DMS153 (cell line): Measurements from ENCODE around the gene CKS1B.
"Not testable (repeated sequence)": the region's sequence is repeated elsewhere in the genome, so short reads cannot be mapped to it uniquely, and the experiment has no call there.

Experiments used
- DNase-seq: peaks from one replicate; lab custom pipeline; 2025; lab: John Stamatoyannopoulos, UW

Gene CKS1B

GRCh38 chr1:154964359-154964758 is 10.1 kb upstream of the CKS1B start:
- no peak for DNase-seq

- no peak for DNase-seq
Measured at GRCh38 chr1:154966111-154966510, 8.4 kb upstream of the CKS1B start.

DNA sequence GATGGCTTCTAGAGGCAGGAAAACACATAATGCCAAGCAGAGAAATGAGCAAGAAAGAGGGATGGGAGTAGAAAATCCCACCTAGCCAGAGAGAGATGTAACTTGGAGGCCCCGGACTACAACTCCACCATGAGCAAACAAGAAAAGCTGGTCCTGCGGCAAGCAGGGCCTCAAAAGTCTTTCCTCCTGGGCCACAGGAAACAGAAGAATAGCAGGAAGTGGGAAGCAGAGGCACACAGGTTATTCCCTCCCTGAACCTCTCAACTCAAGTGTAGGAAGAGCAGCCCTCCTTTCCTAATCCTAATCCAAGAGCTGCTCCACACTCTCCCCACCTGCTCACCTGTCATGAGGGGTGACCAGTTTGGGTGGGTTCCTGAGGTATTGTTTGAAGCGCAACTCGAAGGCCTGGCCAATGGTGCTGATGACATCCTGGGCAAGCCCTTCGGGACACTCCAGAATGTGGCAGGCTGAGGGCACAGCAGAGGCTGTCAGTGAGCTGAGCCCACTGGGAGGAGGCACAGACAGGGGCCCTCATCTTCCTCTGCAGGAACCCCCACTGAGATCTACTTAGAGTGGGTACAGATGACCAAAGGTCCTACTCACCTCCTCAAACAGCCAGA is 7.0 kb upstream of the CKS1B start:
- no peak for DNase-seq

DNA sequence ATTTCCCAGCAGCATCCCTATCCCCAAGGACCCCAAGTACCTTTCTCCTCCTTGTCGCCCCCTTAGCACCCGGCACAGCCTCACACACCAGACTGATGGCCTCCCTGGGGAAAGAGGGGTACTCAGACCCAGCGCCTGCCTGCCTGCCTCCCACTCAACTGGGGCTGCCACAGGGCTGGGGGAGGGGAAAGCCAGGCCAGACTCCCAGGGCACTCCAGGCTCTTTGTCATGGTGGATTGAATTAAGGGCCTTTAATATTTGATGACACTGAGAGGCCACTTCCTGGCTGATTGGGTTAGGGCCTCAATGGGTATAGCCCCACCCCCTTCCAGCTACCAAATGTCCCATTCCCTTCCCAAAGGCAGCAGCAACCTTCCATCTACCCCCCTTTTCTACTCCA is 5.8 kb upstream of the CKS1B start:
- no peak for DNase-seq

- DNase-seq = no peak
Measured at GRCh38 chr1:154969246-154969645, 5.2 kb upstream of the CKS1B start.

DNA sequence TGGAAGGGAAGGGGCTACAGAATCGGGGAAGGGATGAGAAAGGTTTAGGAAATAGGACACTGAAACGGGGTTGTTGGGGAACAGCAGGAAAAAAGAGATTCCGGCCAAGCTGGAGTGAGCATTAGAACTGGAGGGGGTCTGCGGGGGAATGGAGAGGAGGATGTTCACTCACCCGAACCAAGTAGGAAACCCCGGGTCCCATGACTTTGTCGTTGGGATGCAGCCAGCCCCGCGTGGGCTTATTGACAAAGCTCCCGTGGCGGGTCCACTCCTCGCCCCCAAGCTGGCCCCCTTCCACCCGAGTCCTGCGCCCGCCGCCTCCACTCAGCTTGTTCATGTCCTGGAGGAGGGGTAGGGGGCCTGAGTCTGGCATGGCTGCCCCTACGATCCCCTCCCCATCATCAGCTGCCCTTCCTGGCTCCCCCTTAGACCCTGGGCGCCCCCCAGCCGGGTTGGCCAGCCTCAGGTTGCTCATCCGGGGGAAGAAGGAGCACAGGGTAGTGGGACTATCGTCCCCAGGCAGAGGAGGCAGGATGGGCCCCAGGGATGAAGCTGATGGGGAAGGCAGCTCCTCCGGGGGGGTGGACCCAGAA is 4.5 kb upstream of the CKS1B start:
- no peak for DNase-seq

DNA sequence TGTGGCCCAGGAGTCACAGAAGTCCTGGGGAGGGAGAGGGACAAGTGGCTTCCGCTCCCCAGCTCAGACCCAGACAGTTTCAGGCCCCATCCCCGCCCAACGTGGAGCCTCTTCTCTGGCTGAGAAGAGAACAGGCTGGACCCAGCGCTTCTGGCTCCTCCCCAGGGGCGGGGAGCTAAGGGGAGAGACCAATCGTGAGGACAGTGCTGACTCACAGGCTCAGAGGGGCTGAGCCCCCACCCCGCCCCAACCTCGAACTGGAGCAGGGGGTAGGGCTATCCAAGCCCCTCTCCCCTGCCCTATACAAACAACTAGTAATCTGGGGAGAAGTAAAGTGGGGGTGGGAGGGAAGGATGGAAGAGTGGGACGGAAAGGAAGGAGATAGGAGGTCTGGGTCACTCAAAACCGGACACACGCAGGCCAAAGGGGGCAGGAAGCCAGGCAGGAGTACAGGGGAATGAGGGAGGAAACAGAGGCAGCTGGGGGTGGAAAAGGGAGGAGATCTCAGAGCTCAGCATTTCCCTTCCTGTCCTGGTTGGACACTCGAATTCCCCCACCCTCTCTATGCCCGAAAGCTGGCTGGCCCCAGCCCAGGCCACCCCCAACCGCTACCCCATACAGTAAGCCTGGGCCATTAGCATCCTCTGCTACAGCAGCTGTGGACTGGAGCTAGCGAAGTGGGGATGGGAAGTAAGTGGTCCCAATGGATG is 3.7 kb upstream of the CKS1B start, which contains the start of gene SHC1:
SHC1 (minus strand) TSS at position 117 of the 710 bp plus-strand sequence. CDS start 221 bp downstream, outside the sequence.
- no peak for DNase-seq

DNA sequence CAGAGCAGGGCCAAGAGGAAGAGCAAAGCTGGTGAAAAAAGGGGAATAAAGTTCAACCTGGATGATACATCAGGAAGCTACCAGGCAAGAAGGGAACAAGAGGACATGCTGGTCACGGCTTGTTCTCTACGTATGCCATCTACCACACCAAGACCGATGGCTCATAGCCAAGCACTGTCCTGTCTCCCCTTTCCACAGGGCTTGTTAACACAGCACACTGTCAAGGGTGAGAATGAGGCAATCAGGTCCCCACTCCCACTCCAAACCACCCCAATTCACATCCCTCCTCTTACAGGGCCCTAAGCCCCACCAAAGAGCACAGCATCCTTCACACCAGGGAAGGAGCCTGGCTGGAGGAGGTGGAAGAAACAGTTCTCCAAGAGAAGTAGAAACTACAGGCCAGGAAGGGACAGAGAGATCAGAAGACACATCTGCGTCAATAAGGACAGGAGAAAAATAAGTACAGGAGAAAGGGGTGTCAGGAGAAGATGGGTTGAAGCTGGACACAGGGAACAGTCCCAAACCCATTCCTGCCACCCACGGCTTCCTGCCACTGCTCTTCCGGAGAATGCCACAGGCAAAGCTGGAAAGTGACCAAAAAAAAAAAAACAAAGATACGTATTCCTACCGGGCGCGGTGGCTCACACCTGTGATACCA is 3.0 kb upstream of the CKS1B start:
- DNase-seq = no peak

GRCh38 chr1:154972213-154972516 is 2.3 kb upstream of the CKS1B start:
- DNase-seq = no peak

- peak; percentile 34 for DNase-seq
Measured at GRCh38 chr1:154972517-154973343, 1.8 kb upstream of the CKS1B start.

- peak; percentile 93 for DNase-seq
Measured at GRCh38 chr1:154973344-154974101, 958 bp upstream of the CKS1B start.

DNA sequence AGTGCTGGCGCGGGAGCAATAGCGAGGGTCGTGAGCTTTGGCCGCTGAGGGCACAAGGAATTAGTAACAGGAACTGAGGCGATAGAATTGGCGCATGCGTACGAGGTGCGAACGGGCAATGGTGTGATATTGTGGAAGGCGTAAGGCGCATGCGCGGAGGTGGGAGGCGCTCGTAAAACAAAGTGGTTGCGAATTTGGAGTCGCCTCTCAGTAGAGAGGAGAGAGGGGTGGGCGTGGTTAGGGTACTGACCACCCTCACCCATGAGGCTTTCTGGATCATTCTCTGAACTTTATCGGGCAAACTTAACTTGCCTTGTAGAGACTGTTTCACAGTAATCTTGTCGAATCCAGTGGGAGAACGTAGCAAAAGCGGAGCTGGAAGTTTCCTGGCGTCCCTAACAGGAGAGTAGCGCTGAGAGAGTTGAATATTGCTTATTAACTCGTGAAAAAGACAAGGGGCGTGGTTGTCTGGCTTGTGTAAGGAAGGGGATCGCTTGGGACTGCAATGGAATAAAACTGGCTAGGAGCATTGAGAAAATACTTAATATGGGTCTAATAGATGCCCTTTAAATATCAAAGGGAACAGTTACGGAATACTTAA is 427 bp downstream of the CKS1B start:
- DNase-seq = peak; percentile 97

- DNase-seq = no peak
Measured at GRCh38 chr1:154975409-154976059, 1.1 kb downstream of the CKS1B start.

GRCh38 chr1:154977762-154978161 is 3.3 kb downstream of the CKS1B start:
- DNase-seq = not testable (repeated sequence)

DNA sequence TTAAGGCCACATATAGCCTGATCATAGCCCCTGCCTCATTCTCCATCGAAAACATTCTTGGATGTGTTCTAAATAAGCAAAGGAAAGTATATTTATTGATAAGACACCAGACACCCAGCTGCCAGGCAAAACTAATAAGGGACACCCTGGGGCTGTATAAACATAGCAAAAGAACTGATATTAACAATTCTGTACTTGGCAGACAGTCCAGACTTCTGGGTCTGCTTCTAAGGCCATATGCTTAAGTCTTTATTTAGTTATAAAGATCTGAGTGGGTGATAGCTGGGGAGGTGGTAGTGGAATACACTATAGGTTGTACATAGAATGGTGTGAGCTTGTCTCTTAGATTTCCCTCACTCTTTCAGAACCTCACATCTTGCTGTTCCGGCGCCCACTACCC is 3.9 kb downstream of the CKS1B start:
- no peak for DNase-seq

DNA sequence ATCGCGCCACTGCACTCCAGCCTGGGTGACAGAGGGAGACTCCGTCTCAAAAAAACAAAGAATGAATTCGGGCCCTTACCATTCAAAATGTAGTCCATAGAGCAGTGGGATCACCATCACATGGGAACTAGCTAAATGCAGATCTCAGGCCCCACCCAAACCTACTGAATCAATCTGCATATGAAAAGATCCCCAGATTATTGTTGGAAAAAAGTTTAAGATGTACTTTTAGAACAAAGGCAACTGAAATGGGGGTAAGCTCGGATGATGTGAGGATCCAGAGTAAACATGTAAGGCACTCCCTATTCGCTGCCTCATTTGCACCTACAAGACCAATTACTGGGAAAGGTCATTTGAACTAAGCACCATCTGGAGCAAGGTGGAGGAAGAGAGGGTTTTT is 7.9 kb downstream of the CKS1B start:
- DNase-seq = no peak

DNA sequence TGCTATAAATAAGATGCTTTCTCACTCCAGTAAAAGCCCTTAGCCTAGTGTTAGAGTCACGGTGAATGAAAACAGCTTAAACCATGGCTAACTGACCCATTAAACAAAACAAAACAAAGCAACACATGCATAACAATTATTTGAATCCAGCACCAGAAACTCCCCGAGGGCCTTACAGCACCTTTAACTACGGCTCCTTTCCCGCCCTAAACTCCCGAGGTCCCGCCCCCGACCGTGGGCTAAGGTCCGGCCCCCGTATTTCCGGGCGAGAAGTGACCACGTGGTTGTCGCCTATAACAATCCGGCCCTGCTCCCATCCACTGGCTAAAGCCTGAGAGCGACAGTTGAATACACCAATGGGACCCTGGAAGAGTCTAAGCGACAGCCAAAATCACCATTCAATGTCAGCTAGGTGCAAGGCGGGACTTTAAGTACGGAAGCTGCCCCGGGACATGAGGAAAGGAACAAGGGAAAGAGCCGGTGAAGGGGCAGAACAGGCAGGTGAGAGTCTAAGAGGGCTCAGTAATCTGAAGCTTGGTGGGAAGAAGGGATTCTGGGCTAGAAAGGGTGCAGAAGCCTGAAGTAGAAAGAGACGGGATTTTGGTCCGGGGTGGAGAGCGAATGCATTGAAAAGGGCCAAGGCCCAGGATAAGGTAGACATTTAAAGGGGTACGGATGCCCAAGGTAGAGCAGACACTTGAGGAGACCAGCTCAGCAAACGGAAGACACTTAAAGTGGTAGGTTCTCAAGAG is 8.6 kb downstream of the CKS1B start, which contains the start of gene FLAD1:
FLAD1 (plus strand) TSS at position 448 of the 752 bp plus-strand sequence. CDS start 351 bp downstream, outside the sequence.
- peak; percentile 100 for DNase-seq

GRCh38 chr1:154983776-154984466 is 9.4 kb downstream of the CKS1B start:
- DNase-seq = no peak

DNA sequence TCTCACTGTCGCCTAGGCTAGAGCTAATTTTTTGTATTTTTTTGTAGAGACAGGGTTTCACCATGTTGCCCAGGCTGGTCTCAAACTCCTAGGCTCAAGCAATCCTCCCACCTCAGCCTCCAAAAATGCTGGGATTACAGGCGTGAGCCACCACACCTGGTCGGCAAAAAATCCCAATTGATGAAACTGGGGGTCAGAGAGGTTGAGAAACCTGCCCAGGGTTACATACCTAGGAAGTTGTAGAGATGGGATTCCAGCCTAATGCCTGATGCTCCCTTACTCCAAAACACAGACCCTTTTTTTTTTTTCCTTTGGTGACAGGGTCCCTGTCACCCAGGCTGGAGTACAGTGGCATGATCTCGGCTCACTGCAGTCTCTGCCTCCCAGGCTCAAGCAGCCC is 12.3 kb downstream of the CKS1B start:
- DNase-seq = not testable (repeated sequence)
